GM12878 (cell line): Measurements from ENCODE around the gene CBR3. TPM values are rescaled to one million over a fixed set of nuclear protein-coding genes. Genes with fewer than 3 reads are reported as not detected.

ENCODE experiments used
- ATAC-seq: fragments of 200-7000 bp; cut with Tn5 transposase; 3 replicates; pipeline ENCODE4 v1.9.1; 2020; ENCODE audit warnings: mild to moderate bottlenecking, moderate library complexity
- BruUV-seq: library from RNA; stranded (reverse); fragments of 400-500 nt; replicated peaks from 2 replicates; lab custom pipeline; 2021; lab: Mats Ljungman, UMichigan
- CTCF ChIA-PET: fragments of 300-600 bp; sonication (Branson Sonifier 250); formaldehyde crosslinking; extraction: SDS; loops from one replicate; lab custom pipeline; 2021; ENCODE audit warnings: inconsistent platforms; lab: Yijun Ruan, JAX
- POLR2A ChIA-PET: fragments of 350-600 bp; formaldehyde crosslinking; extraction: SDS; loops from one replicate; lab custom pipeline; 2021; ENCODE audit warnings: inconsistent platforms; lab: Charles Lee
- RAD21 ChIA-PET: fragments of 300-600 bp; sonication (Branson Sonifier 250); formaldehyde crosslinking; loops from one replicate; lab custom pipeline; 2023; ENCODE audit warnings: antibody characterized with exemption; ENCODE audit not compliant: unreplicated experiment; lab: Charles Lee
- SMC1A ChIA-PET: fragments of 300-600 bp; sonication (Branson Sonifier 250); formaldehyde crosslinking; loops from one replicate; lab custom pipeline; 2023; ENCODE audit not compliant: unreplicated experiment, uncharacterized antibody; lab: Charles Lee
- DNase-seq: peaks from one replicate; pipeline ENCODE4 v3.0.0-alpha.2; 2011; ENCODE audit warnings: low read depth, low spot score
- FAIRE-seq: peaks from 3 replicates; lab custom pipeline; 2011; peaks lifted over from hg19 to GRCh38; lab: Jason Lieb, UNC
- H2AFZ ChIP-seq: 2 replicates; pipeline ENCODE4 v1.6.0; 2011; ENCODE audit warnings: low read depth, low read length, control low read depth; ENCODE audit not compliant: control insufficient read depth
- H3K27ac ChIP-seq: 2 replicates; pipeline ENCODE4 v1.5.1; 2011; ENCODE audit warnings: control low read depth; ENCODE audit not compliant: control insufficient read depth, insufficient read depth
- H3K27me3 ChIP-seq, 2 experiments: replicated peaks in 1 of 2; 2 replicates each; pipeline versions ENCODE4 v1.6.0 to v1.6.1; 2011; ENCODE audit warnings: low read length in 1 of 2; ENCODE audit not compliant: control insufficient read depth in 2 of 2, insufficient read depth in 2 of 2
- H3K36me3 ChIP-seq, 2 experiments: 2 replicates each; pipeline ENCODE4 v1.5.1; 2011; ENCODE audit warnings: low read length in 1 of 2; ENCODE audit not compliant: control insufficient read depth in 2 of 2, insufficient read depth in 2 of 2
- H3K4me1 ChIP-seq: 2 replicates; pipeline ENCODE4 v1.6.1; 2011; ENCODE audit warnings: mild to moderate bottlenecking, low read length, moderate library complexity, mixed read lengths; ENCODE audit not compliant: control insufficient read depth, insufficient read depth
- H3K4me2 ChIP-seq: 2 replicates; pipeline ENCODE4 v1.6.0; 2011; ENCODE audit warnings: control low read depth; ENCODE audit not compliant: control insufficient read depth, insufficient read depth
- H3K4me3 ChIP-seq: fragments of 200-600 bp; sonication (generic); 2 replicates; pipeline ENCODE4 v1.5.1; 2016
- H3K79me2 ChIP-seq: 2 replicates; pipeline ENCODE4 v1.6.0; 2011; ENCODE audit warnings: low read length; ENCODE audit not compliant: control insufficient read depth, insufficient read depth
- H3K9ac ChIP-seq: 2 replicates; pipeline ENCODE4 v1.8.0; 2011; ENCODE audit warnings: low read length, control low read depth, mixed read lengths; ENCODE audit not compliant: control insufficient read depth, insufficient read depth
- H3K9me3 ChIP-seq: replicated peaks from 3 replicates; pipeline ENCODE4 v1.5.1; 2011; ENCODE audit warnings: mild to moderate bottlenecking, low read length; ENCODE audit not compliant: control insufficient read depth, insufficient read depth
- H4K20me1 ChIP-seq: 2 replicates; pipeline ENCODE4 v1.6.0; 2011; ENCODE audit not compliant: control insufficient read depth, insufficient read depth
- DPF2 ChIP-seq: fragments of 450-650 bp; IDR thresholded peaks from 2 replicates; pipeline ENCODE4 v1.6.1; 2017; ENCODE audit warnings: mild to moderate bottlenecking
- MXI1 ChIP-seq: fragments of 150-350 bp; IDR thresholded peaks from 2 replicates; pipeline ENCODE4 v1.6.1; 2011; ENCODE audit warnings: low read depth, mild to moderate bottlenecking, inconsistent platforms, low read length, improper control_type of control experiment
- SRF ChIP-seq, 2 experiments: IDR thresholded peaks; 2 replicates each; pipeline ENCODE4 v1.6.1; 2011; ENCODE audit warnings: low read depth in 2 of 2, low read length in 2 of 2, mild to moderate bottlenecking in 1 of 2, moderate library complexity in 1 of 2
- ZNF592 ChIP-seq: fragments of 450-650 bp; IDR thresholded peaks from 2 replicates; pipeline ENCODE4 v1.6.1; 2017; ENCODE audit warnings: mild to moderate bottlenecking, moderate library complexity
- WGBS: methylation state at CpG from one replicate; pipeline ENCODE4 v1.1.6; 2016; ENCODE audit warnings: low lambda C conversion rate; ENCODE audit not compliant: insufficient replicate concordance, insufficient coverage; ENCODE audit errors: missing lambda C conversion rate; 5-methylcytosine and 5-hydroxymethylcytosine counted together
- in situ Hi-C: fragments of 300-500 bp; cut with MboI; formaldehyde crosslinking; loops from 9 replicates; pipeline ENCODE4 v1.14.3; 2018; ENCODE audit warnings: mixed read lengths
- intact Hi-C: fragments of 100-400 bp; cut with micrococcal nuclease; formaldehyde crosslinking; loops from one replicate; pipeline ENCODE4 v1.14.2; 2022; ENCODE audit not compliant: unreplicated experiment
- polyA plus RNA-seq, 11 experiments: library from polyadenylated mRNA; depleted of rRNA in 4 of 11; unstranded in 6 of 11; stranded (reverse) in 5 of 11; fragments of >200 nt; fragmentation: Nextera tagmentation in 4 of 11; fragmentation: Illumina TruSeq in 1 of 11; extraction: Ambion mirVana in 4 of 11; extraction: Trizol in 1 of 11; gene quantifications; 1 replicate in 1 of 11; 2 replicates in 10 of 11; pipeline versions ENCODE4 v1.2.1 to v1.2.3, GENCODE V29; 2011 to 2016; ENCODE audit warnings: inconsistent platforms in 2 of 11, missing spikeins in 2 of 11, low read depth in 1 of 11
- total RNA-seq, 4 experiments: library from RNA; depleted of rRNA in 3 of 4; stranded (reverse); fragments of >200 nt in 3 of 4; fragmentation: Illumina TruSeq in 1 of 4; extraction: Trizol in 1 of 4; gene quantifications; 2 replicates each; pipeline versions ENCODE4 v1.2.1 to v1.2.3, GENCODE V29; 2013 to 2021

The CBR3 gene
- total and polyA plus RNA-seq, 10 of the 15 experiments (the other 5 are each of a cell fraction or from before 2014, with no cell fraction given), result 0.48 to 17.2 (median 11.2) TPM

- TF ChIP-seq SRF (IDR thresholded peaks at IDR 0.05; ENCODE audit: low read depth in 2 of 2, low read length in 2 of 2) (no peak), MXI1 (no peak), ZNF592 (no peak)
Observed at GRCh38 chr21:36188081-36188681, 53.3 kb downstream of the CBR3 start (continued).

GRCh38 chr21:36188937-36189336 is 54.1 kb downstream of the CBR3 start:
- POLR2A ChIA-PET, result no interaction called here
- RAD21 ChIA-PET, result no interaction called here
- H3K9me3 ChIP-seq, result no peaks in the 10 kb centered on the region
- in situ Hi-C loops (no loop called here), intact Hi-C loops (no loop called here)
- no TSS peak for BruUV-seq
- H3K4me2 ChIP-seq, result no peak overlapping the region
- ATAC-seq (no peak), DNase-seq (no peak), FAIRE-seq (no peak)
- no peaks in the 10 kb centered on the region for H3K36me3 ChIP-seq
- H4K20me1 ChIP-seq, result no peaks in the 10 kb centered on the region
- no peak overlapping the region for H3K4me3 ChIP-seq
- no peak overlapping the region for H3K27ac ChIP-seq
- H3K79me2 ChIP-seq, result no peaks in the 10 kb centered on the region
- CTCF ChIA-PET, result no interaction called here
- H3K9ac ChIP-seq, result no peak overlapping the region
- SMC1A ChIA-PET, result interaction anchor here (0.5 to 1.4 kb wide), 3 partner anchors 39 to 397 kb away, joined by 3 to 4 read pairs (median 3); no protein-coding TSS in a partner anchor
- no peaks in the 10 kb centered on the region for H3K4me1 ChIP-seq
- 27% methylated on average over 2 of the region's 2 CpGs for WGBS
- no peak for TF ChIP-seq DPF2
- no peak overlapping the region for H2AFZ ChIP-seq
- no peaks in the 10 kb centered on the region for H3K27me3 ChIP-seq
